Activated CD4-positive, alpha-beta T cell treated with anti-CD3 and anti-CD28 coated beads for 36 hours (primary cell): Measurements from ENCODE around the gene PRSS36. TPM values are rescaled to one million over a fixed set of nuclear protein-coding genes. Genes with fewer than 3 reads are reported as not detected.
"Not testable (repeated sequence)": the region's sequence is repeated elsewhere in the genome, so short reads cannot be mapped to it uniquely, and the experiment has no call there.

Source experiments
- ATAC-seq: fragments of 200-7000 bp; cut with Tn5 transposase; one replicate; pipeline ENCODE4 v1.10.0; 2021; ENCODE audit warnings: mild to moderate bottlenecking, moderate library complexity
- CTCF ChIA-PET: fragments of 350-600 bp; sonication (Branson Sonifier 250); formaldehyde crosslinking; loops from one replicate; lab custom pipeline; 2021; ENCODE audit warnings: antibody characterized with exemption; lab: Charles Lee
- POLR2A ChIA-PET: fragments of 350-600 bp; sonication (Branson Sonifier 250); formaldehyde crosslinking; loops from one replicate; lab custom pipeline; 2021; ENCODE audit warnings: antibody characterized with exemption, inconsistent platforms; lab: Charles Lee
- DNase-seq: peaks from one replicate; pipeline ENCODE4 v3.0.0-alpha.2; 2020
- H3K27ac Mint-ChIP-seq: one replicate; pipeline ENCODE4 v1.8.0; 2021; ENCODE audit warnings: mixed read lengths
- H3K27me3 Mint-ChIP-seq: one replicate; pipeline ENCODE4 v1.8.0; 2021; ENCODE audit warnings: mixed read lengths
- H3K36me3 Mint-ChIP-seq: one replicate; pipeline ENCODE4 v1.8.0; 2021; ENCODE audit warnings: low read depth, mixed read lengths
- H3K4me1 Mint-ChIP-seq: one replicate; pipeline ENCODE4 v1.8.0; 2021; ENCODE audit warnings: mixed read lengths
- H3K4me3 Mint-ChIP-seq: one replicate; pipeline ENCODE4 v1.8.0; 2021; ENCODE audit warnings: mild to moderate bottlenecking, moderate library complexity, mixed read lengths
- H3K9me3 Mint-ChIP-seq: one replicate; pipeline ENCODE4 v1.8.0; 2021; ENCODE audit warnings: low read depth, mixed read lengths
- intact Hi-C, 2 experiments: fragments of 100-400 bp; cut with DNase I in 1 of 2; cut with micrococcal nuclease in 1 of 2; formaldehyde crosslinking; loops; one replicate each; pipeline versions ENCODE4 v1.14.2 to v1.15.1; 2022 to 2024; cut with DNase I, micrococcal nuclease
- total RNA-seq, 2 experiments: library from RNA; stranded (reverse); gene quantifications; one replicate each; pipeline ENCODE4 v1.2.3, GENCODE V29; 2021

PRSS36 gene
- under 1 TPM; 0.26 to 0.43 TPM for total RNA-seq

DNA sequence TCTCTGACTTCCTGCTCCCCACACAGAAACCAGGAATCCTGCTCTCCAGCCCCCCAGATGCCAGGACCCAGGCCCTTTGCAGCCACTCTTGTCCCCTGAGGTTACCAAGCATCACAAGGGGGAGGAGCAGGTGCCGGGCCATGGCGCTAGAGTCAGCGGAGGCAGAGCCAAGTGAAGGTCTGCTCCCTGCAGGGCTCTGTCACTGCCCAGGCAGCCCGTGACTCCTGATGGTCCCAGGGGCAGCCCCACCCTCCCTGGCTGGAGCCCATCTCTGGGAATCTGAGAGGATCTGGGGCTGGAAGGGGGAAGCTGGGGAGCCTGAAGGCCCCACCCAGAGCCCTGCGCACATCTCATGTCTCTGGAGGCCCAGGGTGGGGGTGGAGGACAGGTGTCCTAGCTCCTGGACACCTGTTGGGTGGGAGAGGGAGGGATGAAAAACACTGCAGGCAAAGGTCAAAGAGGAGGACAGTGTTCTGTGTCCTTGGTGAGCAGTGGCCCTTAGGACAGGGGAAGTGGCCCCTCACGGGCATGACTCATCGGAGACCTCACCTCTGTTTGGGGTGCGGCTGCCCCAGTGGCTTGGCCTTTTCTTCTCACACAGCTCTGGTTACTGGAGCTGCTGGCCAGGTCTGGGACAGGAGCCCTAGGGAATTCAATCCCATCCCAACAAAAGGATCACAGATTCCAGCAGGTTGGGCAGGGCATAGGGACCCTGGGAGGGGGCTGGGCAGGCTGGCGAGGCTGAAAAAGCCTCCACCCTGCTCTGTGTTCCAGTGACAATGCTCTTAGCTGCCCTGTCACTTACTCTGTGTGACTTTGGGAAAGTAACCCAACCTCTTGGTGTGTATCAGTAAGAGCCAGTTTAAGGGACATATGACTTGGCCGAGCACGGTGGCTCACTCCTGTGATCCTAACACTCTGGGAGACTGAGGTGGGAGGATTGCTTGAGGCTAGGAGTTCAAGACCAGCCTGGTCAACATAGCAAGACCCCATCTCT lies at the start of gene PRSS36:
Gene PRSS36 (minus strand): TSS at position 173 of the 997 bp plus-strand sequence. CDS start 31 bp downstream, at position 142.
- ChIA-PET POLR2A (no interaction called here), CTCF (interaction anchor here (0.7 kb wide), 1 partner anchor 10 kb away, joined by 3 read pairs; no protein-coding TSS in a partner anchor)
- intact Hi-C loops, result loop anchor here in 1 of 2 experiments (10.0 kb wide), 1 partner anchor 155 kb away; no protein-coding TSS in a partner anchor
- no peak for DNase-seq
- Mint-ChIP-seq H3K27me3 (no peaks in the 10 kb centered on the region), H3K36me3 (no peaks in the 10 kb centered on the region), H3K27ac (no peak within 1 kb of the TSS), H3K4me3 (no peak within 1 kb of the TSS), H3K4me1 (no peaks in the 10 kb centered on the region), H3K9me3 (no peaks in the 10 kb centered on the region)
- no peak for ATAC-seq

DNA sequence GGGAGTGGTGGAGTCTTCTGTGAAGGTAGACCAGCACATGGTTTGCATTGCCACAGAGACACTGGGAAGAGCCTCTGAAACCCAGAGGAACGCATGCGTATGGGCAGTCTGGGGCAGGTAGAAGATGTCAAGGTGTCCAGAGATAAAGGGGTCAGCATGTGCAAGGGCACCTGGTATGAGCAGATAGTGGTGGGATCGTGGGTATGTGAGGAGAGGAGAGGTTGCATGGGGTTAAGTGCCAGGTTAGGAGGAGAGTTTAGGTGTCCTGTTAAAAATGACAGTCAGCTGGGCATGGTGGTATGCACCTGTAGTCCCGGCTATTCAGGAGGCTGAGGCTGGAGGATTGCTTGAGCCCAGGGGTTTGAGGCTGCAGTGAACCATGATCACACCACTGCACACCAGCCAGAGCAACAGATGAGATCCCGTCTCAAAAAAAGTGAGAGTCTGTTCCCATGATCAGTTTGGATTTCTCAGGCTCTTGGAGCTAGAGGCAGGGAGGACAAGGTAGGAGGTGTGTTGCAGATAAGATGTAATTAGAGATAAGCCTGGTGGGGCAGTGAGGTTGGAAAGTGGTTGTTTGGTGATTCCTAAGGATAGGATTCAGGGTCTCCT lies 49.7 kb upstream of the PRSS36 start:
- H3K9me3 Mint-ChIP-seq, result no peaks in the 10 kb centered on the region
- CTCF ChIA-PET, result interaction anchor here (1.2 kb wide), 1 partner anchor 231 kb away, joined by 4 read pairs; no protein-coding TSS in a partner anchor
- ATAC-seq, result no peak
- no peaks in the 10 kb centered on the region for H3K27me3 Mint-ChIP-seq
- POLR2A ChIA-PET, result interaction anchor here (0.6 to 3.2 kb wide), 6 partner anchors 11 to 150 kb away, joined by 3 to 11 read pairs (median 4); partner anchors contain the start of gene KAT8
- intact Hi-C loops, result loop anchor here (5.0 kb wide), 3 partner anchors 188 to 668 kb away; partner anchors contain the start of gene ZNF843 (in 2 of the 2)
- H3K4me1 Mint-ChIP-seq, result peaks cover 57% of the 10 kb centered on the region
- H3K4me3 Mint-ChIP-seq, result no peak overlapping the region
- peaks cover 37% of the 10 kb centered on the region for H3K36me3 Mint-ChIP-seq
- no peak for DNase-seq
- peak overlapping the region; percentile 40 for H3K27ac Mint-ChIP-seq

DNA sequence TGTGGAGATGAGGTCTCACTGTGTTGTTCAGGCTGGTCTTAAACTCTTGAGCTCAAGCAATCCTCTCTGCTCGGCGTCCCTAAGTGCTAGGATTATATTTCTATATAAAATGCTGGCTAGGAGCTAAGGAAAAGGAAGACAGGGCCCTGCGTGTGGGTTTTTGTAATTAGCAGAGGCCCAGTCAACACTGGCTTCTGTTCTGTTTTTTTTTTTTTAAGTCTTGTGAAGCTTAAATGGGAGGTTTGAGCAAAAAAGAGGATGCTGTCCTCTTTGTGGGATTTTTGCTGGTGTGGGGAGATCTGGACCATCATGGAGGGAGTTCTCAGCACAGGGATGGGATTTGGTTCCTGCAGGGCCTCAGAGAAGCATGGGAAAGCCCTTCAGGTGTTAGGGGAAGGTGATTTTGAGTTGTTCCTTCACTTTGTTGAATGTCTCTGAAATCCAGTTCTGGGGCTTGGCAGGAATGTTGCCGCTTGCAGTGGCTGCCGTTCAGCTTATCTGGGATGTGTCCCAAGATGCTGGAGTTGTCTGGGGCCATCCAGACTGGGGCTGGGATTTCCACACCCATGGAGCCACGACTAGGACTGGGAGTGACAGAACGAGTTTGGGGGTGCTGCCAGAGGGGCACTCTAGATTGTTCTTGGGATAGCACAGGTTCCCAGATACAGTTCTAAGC lies 48.5 kb upstream of the PRSS36 start:
- Mint-ChIP-seq H3K27ac (peak overlapping the region; percentile 4), H3K4me1 (peaks cover 64% of the 10 kb centered on the region), H3K27me3 (no peaks in the 10 kb centered on the region), H3K9me3 (no peaks in the 10 kb centered on the region), H3K36me3 (peaks cover 48% of the 10 kb centered on the region), H3K4me3 (no peak overlapping the region)
- DNase-seq, result no peak
- CTCF ChIA-PET, result interaction anchor here (0.7 to 1.0 kb wide), 2 partner anchors 21 to 41 kb away, joined by 4 read pairs; no protein-coding TSS in a partner anchor
- no peak for ATAC-seq
- intact Hi-C loops, result loop anchor here in 1 of 2 experiments (5.0 kb wide), 1 partner anchor 244 kb away; the partner anchor contains the start of gene ZNF843
- POLR2A ChIA-PET, result interaction anchor here (0.6 to 2.3 kb wide), 11 partner anchors 8 to 302 kb away, joined by 3 to 12 read pairs (median 3); partner anchors contain the start of gene KAT8

DNA sequence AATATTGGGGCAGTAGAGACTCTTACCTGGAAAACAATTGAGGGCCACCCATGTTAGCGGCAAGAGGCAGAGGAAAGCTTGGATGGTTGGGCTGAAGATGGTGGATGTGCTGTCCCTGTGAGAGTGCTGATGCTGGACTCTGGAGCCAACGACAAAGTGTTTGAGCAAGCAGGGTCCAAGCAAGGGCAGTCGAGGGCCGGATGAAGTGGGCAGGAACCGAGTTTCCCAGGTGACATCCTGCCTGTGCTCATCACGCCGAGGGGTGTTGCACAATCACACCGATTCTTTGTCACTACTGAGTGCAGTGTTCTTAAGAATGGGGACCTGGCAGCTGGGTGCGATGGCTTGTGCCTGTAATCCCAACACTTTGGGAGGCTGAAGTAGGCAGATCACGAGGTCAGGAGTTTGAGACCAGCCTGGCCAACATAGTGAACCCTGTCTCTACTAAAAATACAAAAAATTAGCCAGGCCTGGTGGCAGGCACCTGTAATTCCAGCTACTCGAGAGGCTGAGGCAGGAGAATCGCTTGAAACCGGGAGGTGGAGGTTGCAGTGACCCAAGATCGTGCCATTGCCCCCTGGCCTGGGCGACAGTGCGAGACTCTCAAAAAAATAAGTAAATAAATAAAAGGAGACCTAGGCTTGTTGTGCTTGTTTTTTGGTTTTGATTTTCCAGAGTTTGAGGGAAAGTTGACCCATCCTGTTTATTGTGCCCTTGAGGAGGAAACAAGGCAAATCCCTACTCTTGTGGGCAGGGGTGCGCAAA lies 46.6 kb upstream of the PRSS36 start:
- CTCF ChIA-PET, result interaction anchor here (1.2 kb wide), 1 partner anchor 187 kb away, joined by 3 read pairs; no protein-coding TSS in a partner anchor
- ATAC-seq, result no peak
- H3K4me3 Mint-ChIP-seq, result no peak overlapping the region
- H3K27ac Mint-ChIP-seq, result no peak overlapping the region
- H3K4me1 Mint-ChIP-seq, result peaks cover 61% of the 10 kb centered on the region
- no peaks in the 10 kb centered on the region for H3K27me3 Mint-ChIP-seq
- H3K36me3 Mint-ChIP-seq, result peaks cover 65% of the 10 kb centered on the region
- H3K9me3 Mint-ChIP-seq, result no peaks in the 10 kb centered on the region
- DNase-seq, result no peak
- intact Hi-C loops, result loop anchor here (2.0 to 5.0 kb wide), 3 partner anchors 14 to 246 kb away; partner anchors contain the start of gene ZNF843 (in 1 of the 2)
- POLR2A ChIA-PET, result interaction anchor here (0.6 to 2.3 kb wide), 7 partner anchors 9 to 241 kb away, joined by 3 to 12 read pairs (median 4); partner anchors contain the start of gene FUS

DNA sequence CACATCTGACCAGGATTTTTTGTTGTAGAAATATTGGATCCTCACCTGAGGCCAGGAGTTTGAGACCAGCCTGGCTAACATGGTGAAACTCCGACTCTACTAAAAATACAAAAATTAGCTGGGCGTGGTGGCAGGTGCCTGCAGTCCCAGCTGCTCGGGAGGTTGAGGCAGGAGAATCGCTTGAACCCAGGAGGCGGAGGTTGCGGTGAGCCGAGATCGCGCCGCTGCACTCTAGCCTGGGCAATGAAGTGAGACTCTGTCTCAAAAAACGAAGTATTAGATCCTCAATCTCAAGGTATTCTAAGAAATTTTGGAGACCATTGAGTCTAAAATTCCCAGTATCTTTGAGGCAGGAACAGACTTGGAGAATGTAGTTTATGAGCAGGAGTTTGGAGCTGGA lies 46.0 kb upstream of the PRSS36 start:
- peaks cover 68% of the 10 kb centered on the region for H3K36me3 Mint-ChIP-seq
- not testable (repeated sequence) for H3K4me3 Mint-ChIP-seq, ATAC-seq, H3K9me3 Mint-ChIP-seq, DNase-seq, H3K27ac Mint-ChIP-seq, H3K27me3 Mint-ChIP-seq
- intact Hi-C loops, result loop anchor here (1.0 to 5.0 kb wide), 4 partner anchors 10 to 246 kb away; partner anchors contain the start of gene ZNF843 (in 1 of the 2)
- ChIA-PET CTCF (interaction anchor here (1.2 kb wide), 1 partner anchor 187 kb away, joined by 3 read pairs; no protein-coding TSS in a partner anchor), POLR2A (interaction anchor here (0.8 to 1.6 kb wide), 7 partner anchors 8 to 197 kb away, joined by 3 to 8 read pairs (median 4); no protein-coding TSS in a partner anchor)
- H3K4me1 Mint-ChIP-seq, result peaks cover 58% of the 10 kb centered on the region

DNA sequence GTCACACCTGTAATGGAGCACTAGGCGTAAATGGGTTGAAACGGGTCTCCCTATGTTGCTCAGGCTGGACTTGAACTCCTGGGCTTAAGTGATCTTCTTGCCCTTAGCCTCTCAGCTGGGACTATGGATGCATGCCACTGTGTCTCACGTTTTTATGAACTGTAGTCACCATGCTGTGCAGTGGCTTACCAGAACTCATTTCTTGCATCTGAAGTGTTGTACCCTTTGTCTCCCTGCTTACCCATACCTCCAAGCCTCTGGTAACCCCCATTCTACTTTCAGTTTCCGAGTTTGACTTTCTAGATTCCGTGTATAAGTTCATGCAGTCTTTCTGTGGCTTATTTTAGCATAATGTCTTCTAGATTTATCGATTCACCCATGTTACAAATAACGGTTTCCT lies 45.0 kb upstream of the PRSS36 start:
- ChIA-PET POLR2A (interaction anchor here (1.1 to 1.6 kb wide), 4 partner anchors 9 to 14 kb away, joined by 4 to 8 read pairs (median 6); no protein-coding TSS in a partner anchor), CTCF (no interaction called here)
- no peaks in the 10 kb centered on the region for H3K27me3 Mint-ChIP-seq
- H3K4me1 Mint-ChIP-seq, result peaks cover 58% of the 10 kb centered on the region
- H3K9me3 Mint-ChIP-seq, result no peaks in the 10 kb centered on the region
- peaks cover 77% of the 10 kb centered on the region for H3K36me3 Mint-ChIP-seq
- no peak overlapping the region for H3K4me3 Mint-ChIP-seq
- ATAC-seq (peak; percentile 24), DNase-seq (no peak)
- H3K27ac Mint-ChIP-seq, result peak overlapping the region; percentile 22
- intact Hi-C loops, result loop anchor here (1.0 to 5.0 kb wide), 2 partner anchors 9 to 247 kb away; partner anchors contain the start of gene ZNF843 (in 1 of the 2)

DNA sequence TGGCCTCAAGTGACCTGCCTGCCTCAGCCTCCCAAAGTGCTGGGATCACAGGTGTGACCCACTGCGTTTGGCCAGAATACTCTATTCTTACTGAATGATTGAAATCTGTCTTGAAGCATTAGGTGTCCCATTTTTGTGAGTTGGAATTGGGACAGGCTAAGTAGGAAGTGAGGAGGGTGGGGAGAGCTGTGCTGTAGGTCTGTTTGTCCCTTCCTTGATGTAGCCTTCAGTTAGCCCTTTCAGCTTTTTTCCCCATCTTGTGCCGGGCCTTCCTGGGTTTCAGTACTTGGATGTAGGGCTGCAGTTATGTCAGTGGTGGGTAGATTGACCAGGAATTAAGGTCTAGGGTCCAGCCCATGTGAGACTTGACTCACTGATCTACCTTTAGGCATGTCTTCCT lies 44.0 kb upstream of the PRSS36 start:
- peaks cover 79% of the 10 kb centered on the region for H3K36me3 Mint-ChIP-seq
- no peak overlapping the region for H3K27ac Mint-ChIP-seq
- H3K9me3 Mint-ChIP-seq, result no peaks in the 10 kb centered on the region
- CTCF ChIA-PET, result interaction anchor here (0.7 kb wide), 1 partner anchor 62 kb away, joined by 3 read pairs; no protein-coding TSS in a partner anchor
- ATAC-seq (no peak), DNase-seq (no peak)
- POLR2A ChIA-PET, result interaction anchor here (0.7 to 2.3 kb wide), 4 partner anchors 11 to 52 kb away, joined by 3 to 16 read pairs (median 6); partner anchors contain the start of gene FUS
- H3K4me3 Mint-ChIP-seq, result no peak overlapping the region
- H3K27me3 Mint-ChIP-seq, result no peaks in the 10 kb centered on the region
- peaks cover 59% of the 10 kb centered on the region for H3K4me1 Mint-ChIP-seq
- intact Hi-C loops, result no loop called here

DNA sequence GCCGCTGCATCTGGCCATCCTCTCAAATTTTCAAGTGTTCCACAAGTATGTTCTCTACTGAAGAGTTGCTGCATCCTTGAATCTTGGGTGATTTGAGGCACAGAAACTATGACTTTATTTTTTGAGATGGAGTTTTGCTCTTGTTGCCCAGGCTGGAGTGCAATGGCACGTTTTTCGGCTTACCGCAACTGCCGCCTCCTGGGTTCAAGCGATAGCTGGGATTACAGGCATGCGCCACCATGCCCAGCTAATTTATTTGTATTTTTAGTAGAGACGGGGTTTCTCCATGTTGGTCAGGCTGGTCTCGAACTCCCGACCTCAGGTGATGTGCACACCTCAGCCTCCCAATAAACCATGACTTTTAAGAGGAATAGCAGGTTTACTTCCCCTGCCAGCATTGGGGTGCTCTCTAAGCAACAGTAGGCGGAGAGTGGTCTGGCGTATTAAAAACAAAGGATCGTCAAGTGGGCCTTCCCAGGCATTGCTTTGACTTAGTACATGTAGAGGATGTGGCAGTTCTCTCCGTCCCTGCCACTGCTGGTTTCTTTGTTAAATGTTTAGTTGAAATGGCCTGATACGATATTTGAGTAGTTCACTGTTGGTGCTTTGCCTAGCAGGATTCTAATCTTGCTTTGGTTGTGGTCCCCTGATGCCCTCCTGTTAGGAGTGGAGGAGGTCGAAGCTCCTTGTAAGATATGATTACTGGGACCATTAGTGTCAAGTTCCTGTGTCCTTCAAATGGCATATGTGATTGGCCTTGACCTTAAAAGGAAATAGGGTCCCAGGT lies 43.2 kb upstream of the PRSS36 start:
- CTCF ChIA-PET, result interaction anchor here (0.7 kb wide), 1 partner anchor 63 kb away, joined by 3 read pairs; no protein-coding TSS in a partner anchor
- ATAC-seq (no peak), DNase-seq (no peak)
- no peaks in the 10 kb centered on the region for H3K9me3 Mint-ChIP-seq
- H3K4me3 Mint-ChIP-seq, result no peak overlapping the region
- H3K4me1 Mint-ChIP-seq, result peaks cover 58% of the 10 kb centered on the region
- peaks cover 83% of the 10 kb centered on the region for H3K36me3 Mint-ChIP-seq
- intact Hi-C loops, result no loop called here
- POLR2A ChIA-PET, result interaction anchor here (0.6 to 2.3 kb wide), 4 partner anchors 8 to 290 kb away, joined by 3 to 16 read pairs (median 8); partner anchors contain the start of gene SLC5A2
- H3K27me3 Mint-ChIP-seq, result no peaks in the 10 kb centered on the region
- H3K27ac Mint-ChIP-seq, result peak overlapping the region; percentile 80
